Measurements from ENCODE around the gene EIF2AK2. TPM values are rescaled to one million over a fixed set of nuclear protein-coding genes. Genes with fewer than 3 reads are reported as not detected.
"Not testable (repeated sequence)": the region's sequence is repeated elsewhere in the genome, so short reads cannot be mapped to it uniquely, and the experiment has no call there.

Gene EIF2AK2
- total and polyA plus RNA-seq, 2 donors from 2014 or later: 6.4 to 37.6 TPM

- Histone ChIP-seq H3K9me3 (ENCODE audit: control insufficient read depth in 2 of 3, insufficient read depth in 1 of 3, low read length in 3 of 3) (no peaks in the 10 kb centered on the region), H3K4me3 (ENCODE audit: low read length in 3 of 3) (peak within 1 kb of the TSS; percentile 65 to 97 (median 91)), H3K27ac (ENCODE audit: low read depth in 2 of 2, low read length in 2 of 2) (peak within 1 kb of the TSS; percentile 93 to 98), H3K4me1 (ENCODE audit: control insufficient read depth in 2 of 3, insufficient read depth in 2 of 3, low read depth in 1 of 3, low read length in 3 of 3) (peaks cover 0 to 4% (median 0%) of the 10 kb centered on the region in 3 donors), H3K9ac (ENCODE audit: low read length in 3 of 3) (peak within 1 kb of the TSS; percentile 77 to 93 (median 82)), H3K36me3 (ENCODE audit: control insufficient read depth in 2 of 3, insufficient read depth in 3 of 3, low read length in 3 of 3) (peaks cover 2 to 5% (median 4%) of the 10 kb centered on the region in 3 donors), H3K27me3 (ENCODE audit: control insufficient read depth, insufficient read depth, low read length) (no peaks in the 10 kb centered on the region)
- FAIRE-seq (no peak), DNase-seq (peak; percentile 88 to 94 (median 92))
- no peak for TF ChIP-seq CTCF (IDR thresholded peaks at IDR 0.05; ENCODE audit: borderline replicate concordance, extremely low read depth, insufficient read depth)
- intact Hi-C loops (cut with DNase I): no loop called here
Observed at GRCh38 chr2:37196320-37197195, 39.8 kb upstream of the EIF2AK2 start, which contains the start of gene CEBPZOS. Gene CEBPZOS (plus strand): TSS chr2:37196496. CDS start chr2:37199705, 3,209 bp downstream.

- H3K4me1 ChIP-seq (ENCODE audit: control insufficient read depth in 2 of 3, insufficient read depth in 2 of 3, low read depth in 1 of 3, low read length in 3 of 3); intact Hi-C loops (cut with DNase I); FAIRE-seq; H3K9me3 ChIP-seq (ENCODE audit: control insufficient read depth in 2 of 3, insufficient read depth in 1 of 3, low read length in 3 of 3); H3K27me3 ChIP-seq (ENCODE audit: control insufficient read depth, insufficient read depth, low read length); H3K36me3 ChIP-seq (ENCODE audit: control insufficient read depth in 2 of 3, insufficient read depth in 3 of 3, low read length in 3 of 3); DNase-seq: not testable (repeated sequence)
- H3K27ac ChIP-seq (ENCODE audit: low read depth in 2 of 2, low read length in 2 of 2): peak overlapping the region; percentile 93 to 98
- peak overlapping the region in 2 of 3 donors; percentile 77 to 93 for H3K9ac ChIP-seq (ENCODE audit: low read length in 3 of 3)
- peak overlapping the region; percentile 65 to 97 (median 91) for H3K4me3 ChIP-seq (ENCODE audit: low read length in 3 of 3)
Observed at GRCh38 chr2:37195862-37196319, 39.1 kb upstream of the EIF2AK2 start.

GRCh38 chr2:37192551-37192950, 35.8 kb upstream of the EIF2AK2 start:
- peaks cover 0 to 4% (median 0%) of the 10 kb centered on the region in 3 donors for H3K4me1 ChIP-seq (ENCODE audit: control insufficient read depth in 2 of 3, insufficient read depth in 2 of 3, low read depth in 1 of 3, low read length in 3 of 3)

More at GRCh38 chr2:37192551-37192950, 35.8 kb upstream of the EIF2AK2 start:
- Histone ChIP-seq H3K27ac (ENCODE audit: low read depth in 2 of 2, low read length in 2 of 2) (no peak overlapping the region), H3K36me3 (ENCODE audit: control insufficient read depth in 2 of 3, insufficient read depth in 3 of 3, low read length in 3 of 3) (no peaks in the 10 kb centered on the region), H3K9ac (ENCODE audit: low read length in 3 of 3) (no peak overlapping the region), H3K27me3 (ENCODE audit: control insufficient read depth, insufficient read depth, low read length) (no peaks in the 10 kb centered on the region), H3K4me3 (ENCODE audit: low read length in 3 of 3) (no peak overlapping the region), H3K9me3 (ENCODE audit: control insufficient read depth in 2 of 3, insufficient read depth in 1 of 3, low read length in 3 of 3) (no peaks in the 10 kb centered on the region)
- DNase-seq (no peak), FAIRE-seq (no peak)
- intact Hi-C loops (cut with DNase I): no loop called here
- no peak for TF ChIP-seq CTCF (IDR thresholded peaks at IDR 0.05; ENCODE audit: borderline replicate concordance, extremely low read depth, insufficient read depth)
